22Rv1 (cell line): ENCODE measurements around the gene PRMT7.

Experiments
- ZFX ChIP-seq: fragments of 450-650 bp; IDR thresholded peaks from 2 replicates; pipeline ENCODE4 v1.6.1; 2017; ENCODE audit warnings: antibody characterized with exemption, borderline replicate concordance
- TF ChIP-seq, protein P1 (sequence below): fragments of 450-650 bp; IDR thresholded peaks from 2 replicates; pipeline ENCODE4 v1.5.1; 2017; ENCODE audit warnings: mild to moderate bottlenecking

- TF ChIP-seq, protein P1, sequence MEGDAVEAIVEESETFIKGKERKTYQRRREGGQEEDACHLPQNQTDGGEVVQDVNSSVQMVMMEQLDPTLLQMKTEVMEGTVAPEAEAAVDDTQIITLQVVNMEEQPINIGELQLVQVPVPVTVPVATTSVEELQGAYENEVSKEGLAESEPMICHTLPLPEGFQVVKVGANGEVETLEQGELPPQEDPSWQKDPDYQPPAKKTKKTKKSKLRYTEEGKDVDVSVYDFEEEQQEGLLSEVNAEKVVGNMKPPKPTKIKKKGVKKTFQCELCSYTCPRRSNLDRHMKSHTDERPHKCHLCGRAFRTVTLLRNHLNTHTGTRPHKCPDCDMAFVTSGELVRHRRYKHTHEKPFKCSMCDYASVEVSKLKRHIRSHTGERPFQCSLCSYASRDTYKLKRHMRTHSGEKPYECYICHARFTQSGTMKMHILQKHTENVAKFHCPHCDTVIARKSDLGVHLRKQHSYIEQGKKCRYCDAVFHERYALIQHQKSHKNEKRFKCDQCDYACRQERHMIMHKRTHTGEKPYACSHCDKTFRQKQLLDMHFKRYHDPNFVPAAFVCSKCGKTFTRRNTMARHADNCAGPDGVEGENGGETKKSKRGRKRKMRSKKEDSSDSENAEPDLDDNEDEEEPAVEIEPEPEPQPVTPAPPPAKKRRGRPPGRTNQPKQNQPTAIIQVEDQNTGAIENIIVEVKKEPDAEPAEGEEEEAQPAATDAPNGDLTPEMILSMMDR: no peak
- no peak for TF ChIP-seq ZFX
Observed at GRCh38 chr16:68377667-68378393, 67.0 kb downstream of the PRMT7 start.
